Measurements from ENCODE around the gene LRIT1. TPM values are rescaled to one million over a fixed set of nuclear protein-coding genes. Genes with fewer than 3 reads are reported as not detected.

Gene LRIT1
- total RNA-seq, 1 experiment from 2014 or later: not detected

DNA sequence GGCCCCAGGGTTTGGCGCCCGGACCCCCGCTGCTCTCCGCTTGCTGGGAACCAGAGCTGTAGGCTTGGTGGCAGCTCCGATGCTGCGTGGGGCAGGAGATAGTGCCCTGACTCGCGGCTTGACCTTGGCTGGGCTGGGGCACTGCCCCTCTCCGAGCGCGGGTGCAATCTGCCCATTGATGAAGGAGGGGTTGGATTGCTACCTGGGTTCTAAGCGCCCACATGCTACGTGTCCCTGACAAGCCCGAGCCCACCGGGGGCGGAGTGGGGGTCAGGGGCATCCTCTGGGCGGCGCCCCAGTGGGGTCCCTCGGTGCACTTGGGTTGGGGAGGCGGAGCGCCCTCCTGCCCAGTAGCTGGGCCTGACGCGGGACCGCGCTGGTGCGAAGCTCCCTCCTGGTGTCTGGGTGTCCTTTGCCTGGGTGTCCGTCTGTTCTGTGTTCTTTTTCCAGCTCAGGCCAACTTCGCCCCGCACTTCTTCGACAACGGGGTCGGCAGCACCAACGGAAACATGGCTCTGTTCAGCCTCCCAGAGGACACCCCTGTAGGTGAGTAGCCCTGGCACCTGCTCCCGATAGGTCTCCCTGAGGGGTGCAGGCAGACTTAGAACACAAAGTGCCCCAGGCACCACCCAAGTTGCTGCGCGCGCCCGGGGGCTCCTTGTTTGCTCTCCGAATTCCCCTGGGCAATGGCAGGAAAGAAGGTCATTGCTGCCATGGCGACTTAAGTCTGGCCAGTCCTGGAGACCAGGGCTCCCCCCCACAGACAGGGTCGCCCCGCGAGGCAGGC lies 46.1 kb downstream of the LRIT1 start:
- Histone ChIP-seq H2AFZ (ENCODE audit: low read depth, low read length, poor library complexity, severe bottlenecking) (no peak overlapping the region), H3K27ac (ENCODE audit: low read depth, low read length) (no peak overlapping the region), H3K36me3 (ENCODE audit: control insufficient read depth in 1 of 2, insufficient read depth in 2 of 2, low read length in 2 of 2) (no peaks in the 10 kb centered on the region), H4K20me1 (ENCODE audit: insufficient read depth) (no peaks in the 10 kb centered on the region), H3K4me3 (replicated peaks in 1 of 2; ENCODE audit: low read depth in 1 of 2, low read length in 2 of 2) (no peak overlapping the region), H3K79me2 (ENCODE audit: insufficient read depth, low read length) (no peaks in the 10 kb centered on the region), H3K4me2 (ENCODE audit: low read length) (no peak overlapping the region), H3K9me3 (ENCODE audit: control insufficient read depth in 1 of 2, insufficient read depth in 1 of 2, low read depth in 1 of 2, low read length in 2 of 2) (no peaks in the 10 kb centered on the region), H3K4me1 (ENCODE audit: control insufficient read depth in 1 of 2, insufficient read depth in 2 of 2, low read length in 2 of 2) (no peaks in the 10 kb centered on the region), H3K9me2 (ENCODE audit: insufficient read depth) (no peaks in the 10 kb centered on the region), H3K27me3 (ENCODE audit: insufficient read depth, low read length) (peaks cover 19% of the 10 kb centered on the region), H3K9ac (ENCODE audit: low read length) (no peak overlapping the region)
- ATAC-seq (no peak), DNase-seq (ENCODE audit: low read depth, low spot score) (no peak)
- TF ChIP-seq SP1 (IDR thresholded peaks at IDR 0.05; ENCODE audit: low read depth): no peak
- no peak for TF ChIP-seq CEBPB (IDR thresholded peaks at IDR 0.05; ENCODE audit: low read depth)
- BruUV-seq (replicated peaks): no TSS peak
- ChIA-PET RAD21 (ENCODE audit: low non-redundant PET in 1 of 2, low total read pairs in 2 of 2, uncharacterized antibody in 2 of 2, unreplicated experiment in 2 of 2) (no interaction called here), POLR2A (no interaction called here), CTCF (no interaction called here)
- intact Hi-C loops (cut with micrococcal nuclease): no loop called here

DNA sequence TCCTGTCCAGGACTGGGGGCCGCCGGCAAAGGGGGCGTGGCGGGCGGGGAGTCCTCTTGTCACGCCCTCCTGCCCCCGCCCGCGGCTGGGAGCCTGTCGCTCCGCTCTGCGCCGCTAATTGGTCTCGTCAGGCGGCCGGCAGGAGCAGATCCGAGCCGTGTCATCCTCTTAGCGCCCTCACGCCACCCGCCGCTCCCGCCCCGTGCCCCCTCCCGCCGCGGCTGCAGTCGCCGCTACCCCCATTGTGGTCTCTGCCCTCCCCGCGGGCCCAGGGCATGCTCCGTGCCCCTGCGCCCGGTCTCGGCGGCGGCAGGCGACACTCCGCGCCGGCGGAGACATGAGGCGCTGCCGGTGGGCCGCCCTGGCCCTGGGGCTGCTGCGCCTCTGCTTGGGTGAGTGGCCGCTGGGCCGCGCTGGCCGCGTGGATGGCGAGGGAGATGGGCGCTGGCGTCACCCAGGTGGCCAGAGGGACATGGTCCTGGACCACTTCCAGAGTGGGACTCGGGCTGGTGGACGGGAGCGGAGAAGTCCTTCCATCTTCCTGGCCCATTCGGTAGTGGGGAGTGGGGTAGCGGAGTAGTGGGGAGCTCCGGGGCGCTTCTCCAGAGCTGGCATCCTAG lies 46.8 kb downstream of the LRIT1 start, which contains the start of gene CDHR1:
Gene CDHR1 (plus strand): TSS at position 114 of the 620 bp plus-strand sequence. CDS start 224 bp downstream, at position 338.
- H3K27ac ChIP-seq (ENCODE audit: low read depth, low read length): no peak within 1 kb of the TSS
- no peaks in the 10 kb centered on the region for H3K36me3 ChIP-seq (ENCODE audit: control insufficient read depth in 1 of 2, insufficient read depth in 2 of 2, low read length in 2 of 2)
- no peak within 1 kb of the TSS for H2AFZ ChIP-seq (ENCODE audit: low read depth, low read length, poor library complexity, severe bottlenecking)
- DNase-seq (ENCODE audit: low read depth, low spot score): no peak
- TF ChIP-seq EZH2phosphoT487 (IDR thresholded peaks at IDR 0.05; ENCODE audit: borderline replicate concordance) (no peak), SRF (IDR thresholded peaks at IDR 0.05; ENCODE audit: low read depth) (no peak), YY1 (IDR thresholded peaks at IDR 0.05; ENCODE audit: extremely low read depth, insufficient replicate concordance, low read depth, low read length) (no peak), ZNF274 (IDR thresholded peaks at IDR 0.05; ENCODE audit: low read depth, low read length) (no peak)
- TF ChIP-seq, protein P1, sequence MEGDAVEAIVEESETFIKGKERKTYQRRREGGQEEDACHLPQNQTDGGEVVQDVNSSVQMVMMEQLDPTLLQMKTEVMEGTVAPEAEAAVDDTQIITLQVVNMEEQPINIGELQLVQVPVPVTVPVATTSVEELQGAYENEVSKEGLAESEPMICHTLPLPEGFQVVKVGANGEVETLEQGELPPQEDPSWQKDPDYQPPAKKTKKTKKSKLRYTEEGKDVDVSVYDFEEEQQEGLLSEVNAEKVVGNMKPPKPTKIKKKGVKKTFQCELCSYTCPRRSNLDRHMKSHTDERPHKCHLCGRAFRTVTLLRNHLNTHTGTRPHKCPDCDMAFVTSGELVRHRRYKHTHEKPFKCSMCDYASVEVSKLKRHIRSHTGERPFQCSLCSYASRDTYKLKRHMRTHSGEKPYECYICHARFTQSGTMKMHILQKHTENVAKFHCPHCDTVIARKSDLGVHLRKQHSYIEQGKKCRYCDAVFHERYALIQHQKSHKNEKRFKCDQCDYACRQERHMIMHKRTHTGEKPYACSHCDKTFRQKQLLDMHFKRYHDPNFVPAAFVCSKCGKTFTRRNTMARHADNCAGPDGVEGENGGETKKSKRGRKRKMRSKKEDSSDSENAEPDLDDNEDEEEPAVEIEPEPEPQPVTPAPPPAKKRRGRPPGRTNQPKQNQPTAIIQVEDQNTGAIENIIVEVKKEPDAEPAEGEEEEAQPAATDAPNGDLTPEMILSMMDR (IDR thresholded peaks at IDR 0.05 in 2 of 3, conservative IDR thresholded peaks at IDR 0.05 in 1 of 3; ENCODE audit: borderline replicate concordance in 1 of 3, insufficient read depth in 1 of 3, low read depth in 2 of 3, low read length in 2 of 3): no peak
- ChIA-PET RAD21 (ENCODE audit: low non-redundant PET in 1 of 2, low total read pairs in 2 of 2, uncharacterized antibody in 2 of 2, unreplicated experiment in 2 of 2) (no interaction called here), CTCF (no interaction called here), POLR2A (no interaction called here)
- no TSS peak for BruUV-seq (replicated peaks)
- no peak within 1 kb of the TSS for H3K9ac ChIP-seq (ENCODE audit: low read length)
- no peak for ATAC-seq
- no peaks in the 10 kb centered on the region for H3K9me3 ChIP-seq (ENCODE audit: control insufficient read depth in 1 of 2, insufficient read depth in 1 of 2, low read depth in 1 of 2, low read length in 2 of 2)
- no peaks in the 10 kb centered on the region for H3K79me2 ChIP-seq (ENCODE audit: insufficient read depth, low read length)
- H3K4me3 ChIP-seq (replicated peaks in 1 of 2; ENCODE audit: low read depth in 1 of 2, low read length in 2 of 2): no peak within 1 kb of the TSS
- peaks cover 19% of the 10 kb centered on the region for H3K27me3 ChIP-seq (ENCODE audit: insufficient read depth, low read length)
- H4K20me1 ChIP-seq (ENCODE audit: insufficient read depth): no peaks in the 10 kb centered on the region
- no peaks in the 10 kb centered on the region for H3K4me1 ChIP-seq (ENCODE audit: control insufficient read depth in 1 of 2, insufficient read depth in 2 of 2, low read length in 2 of 2)
- no peak within 1 kb of the TSS for H3K4me2 ChIP-seq (ENCODE audit: low read length)
- intact Hi-C loops (cut with micrococcal nuclease): no loop called here
- H3K9me2 ChIP-seq (ENCODE audit: insufficient read depth): no peaks in the 10 kb centered on the region

Data from HCT116 (cell line).